Calu3 (cell line): ENCODE measurements around the gene MMP2. TPM values are rescaled to one million over a fixed set of nuclear protein-coding genes. Genes with fewer than 3 reads are reported as not detected.

Source experiments
- BruUV-seq: library from RNA; stranded (reverse); fragments of 400-500 nt; replicated peaks from 2 replicates; lab custom pipeline; 2021; lab: Mats Ljungman, UMichigan
- CTCF ChIA-PET: fragments of 300-600 bp; sonication (Branson Sonifier 250); formaldehyde crosslinking; loops from one replicate; lab custom pipeline; 2022; ENCODE audit warnings: antibody characterized with exemption; lab: Charles Lee
- DNase-seq: peaks from one replicate; pipeline ENCODE4 v3.0.0; 2022
- H3K27ac Mint-ChIP-seq: one replicate; pipeline ENCODE4 v1.8.0; 2022; ENCODE audit warnings: mixed read lengths; ENCODE audit not compliant: unreplicated experiment
- H3K27me3 Mint-ChIP-seq: one replicate; pipeline ENCODE4 v1.8.0; 2022; ENCODE audit warnings: mixed read lengths; ENCODE audit not compliant: unreplicated experiment
- H3K36me3 Mint-ChIP-seq: one replicate; pipeline ENCODE4 v1.8.0; 2022; ENCODE audit warnings: mild to moderate bottlenecking, moderate library complexity, mixed read lengths; ENCODE audit not compliant: insufficient read depth, unreplicated experiment
- H3K4me1 Mint-ChIP-seq: one replicate; pipeline ENCODE4 v1.8.0; 2022; ENCODE audit warnings: mild to moderate bottlenecking, low read depth, mixed read lengths; ENCODE audit not compliant: unreplicated experiment
- H3K4me3 Mint-ChIP-seq: one replicate; pipeline ENCODE4 v1.8.0; 2022; ENCODE audit warnings: mild to moderate bottlenecking, low read depth, moderate library complexity, mixed read lengths; ENCODE audit not compliant: unreplicated experiment
- H3K9me3 Mint-ChIP-seq: one replicate; pipeline ENCODE4 v1.8.0; 2022; ENCODE audit warnings: low read depth, mixed read lengths; ENCODE audit not compliant: unreplicated experiment
- CTCF ChIP-seq: fragments of 200-600 bp; IDR thresholded peaks from one replicate; pipeline ENCODE4 v1.8.0; 2022; ENCODE audit warnings: antibody characterized with exemption; ENCODE audit not compliant: unreplicated experiment
- intact Hi-C: fragments of 100-400 bp; cut with micrococcal nuclease; formaldehyde crosslinking; loops from one replicate; pipeline ENCODE4 v1.10.0; 2022; ENCODE audit not compliant: unreplicated experiment
- total RNA-seq: library from RNA; stranded (reverse); gene quantifications from 2 replicates; pipeline ENCODE4 v1.2.3, GENCODE V29; 2022

The MMP2 gene
- total RNA-seq, 1 experiment from 2014 or later = not detected

- BruUV-seq = no TSS peak
- Mint-ChIP-seq H3K27ac (no peak overlapping the region), H3K9me3 (peaks cover under 1% of the 10 kb centered on the region), H3K27me3 (peaks cover 64% of the 10 kb centered on the region), H3K4me3 (no peak overlapping the region), H3K36me3 (no peaks in the 10 kb centered on the region), H3K4me1 (no peaks in the 10 kb centered on the region)
- no peak for TF ChIP-seq CTCF
- intact Hi-C loops = no loop called here
- CTCF ChIA-PET = no interaction called here
- DNase-seq = no peak
Measured at GRCh38 chr16:55489956-55490265, 10.9 kb downstream of the MMP2 start.

GRCh38 chr16:55490301-55490700 is 11.3 kb downstream of the MMP2 start:
- no peaks in the 10 kb centered on the region for H3K9me3 Mint-ChIP-seq
- DNase-seq = no peak
- BruUV-seq = no TSS peak
- H3K36me3 Mint-ChIP-seq = no peaks in the 10 kb centered on the region
- no peak overlapping the region for H3K4me3 Mint-ChIP-seq
- intact Hi-C loops = no loop called here
- H3K27me3 Mint-ChIP-seq = peaks cover 60% of the 10 kb centered on the region
- no peak for TF ChIP-seq CTCF
- CTCF ChIA-PET = no interaction called here
- no peaks in the 10 kb centered on the region for H3K4me1 Mint-ChIP-seq
- no peak overlapping the region for H3K27ac Mint-ChIP-seq

- Mint-ChIP-seq H3K9me3 (no peaks in the 10 kb centered on the region), H3K4me1 (no peaks in the 10 kb centered on the region), H3K36me3 (no peaks in the 10 kb centered on the region), H3K4me3 (no peak overlapping the region), H3K27ac (no peak overlapping the region), H3K27me3 (peaks cover 46% of the 10 kb centered on the region)
- CTCF ChIA-PET = no interaction called here
- no peak for DNase-seq
- BruUV-seq = no TSS peak
- intact Hi-C loops = no loop called here
- TF ChIP-seq CTCF = no peak
Measured at GRCh38 chr16:55491691-55492090, 12.7 kb downstream of the MMP2 start.

- H3K36me3 Mint-ChIP-seq = no peaks in the 10 kb centered on the region
- peaks cover 40% of the 10 kb centered on the region for H3K27me3 Mint-ChIP-seq
- no peaks in the 10 kb centered on the region for H3K4me1 Mint-ChIP-seq
- CTCF ChIA-PET = no interaction called here
- H3K27ac Mint-ChIP-seq = no peak overlapping the region
- no TSS peak for BruUV-seq
- H3K4me3 Mint-ChIP-seq = no peak overlapping the region
- no peak for DNase-seq
- no peaks in the 10 kb centered on the region for H3K9me3 Mint-ChIP-seq
- intact Hi-C loops = no loop called here
- no peak for TF ChIP-seq CTCF
Measured at GRCh38 chr16:55492756-55493380, 13.9 kb downstream of the MMP2 start.
